Measurements from ENCODE around the gene LRRC3. TPM values are rescaled to one million over a fixed set of nuclear protein-coding genes. Genes with fewer than 3 reads are reported as not detected.

The LRRC3 gene
- total RNA-seq, result 2.2 TPM

GRCh38 chr21:44454747-44455523 is at the start of gene LRRC3:
Gene LRRC3, plus strand, starts transcription at chr21:44455510. Its CDS starts 1,135 bp downstream, at chr21:44456645.
- Histone ChIP-seq H3K36me3 (no peaks in the 10 kb centered on the region), H3K27ac (no peak within 1 kb of the TSS), H3K27me3 (no peaks in the 10 kb centered on the region), H3K4me3 (peak within 1 kb of the TSS; percentile 73 to 85), H3K9me3 (no peaks in the 10 kb centered on the region), H3K4me1 (peaks cover 0 to 2% of the 10 kb centered on the region in 2 donors)
- intact Hi-C loops (cut with DNase I), result loop anchor here (5.0 kb wide), 1 partner anchor 118 kb away; the partner anchor contains the start of gene CFAP410
- DNase-seq (ENCODE audit: low spot score in 2 of 2), result peak; percentile 25 to 86
- no peak for TF ChIP-seq CTCF (IDR thresholded peaks at IDR 0.05)

- Histone ChIP-seq H3K4me3 (no peak overlapping the region), H3K27ac (no peak overlapping the region), H3K4me1 (no peaks in the 10 kb centered on the region), H3K36me3 (no peaks in the 10 kb centered on the region), H3K27me3 (no peaks in the 10 kb centered on the region), H3K9me3 (no peaks in the 10 kb centered on the region)
- intact Hi-C loops (cut with DNase I), result loop anchor here (10.0 kb wide), 1 partner anchor 279 kb away; the partner anchor contains the start of gene KRTAP12-1
- TF ChIP-seq CTCF (IDR thresholded peaks at IDR 0.05), result no peak
- peak in 1 of 2 donors; percentile 51 for DNase-seq (ENCODE audit: low spot score in 2 of 2)
Measured at GRCh38 chr21:44405948-44406872, 49.1 kb upstream of the LRRC3 start.

GRCh38 chr21:44406953-44407352 is 48.4 kb upstream of the LRRC3 start:
- no peaks in the 10 kb centered on the region for H3K4me1 ChIP-seq
- intact Hi-C loops (cut with DNase I), result loop anchor here (10.0 kb wide), 1 partner anchor 278 kb away; the partner anchor contains the start of gene KRTAP12-1
- no peak for TF ChIP-seq CTCF (IDR thresholded peaks at IDR 0.05)
- H3K27ac ChIP-seq, result no peak overlapping the region
- H3K27me3 ChIP-seq, result no peaks in the 10 kb centered on the region
- no peaks in the 10 kb centered on the region for H3K36me3 ChIP-seq
- no peaks in the 10 kb centered on the region for H3K9me3 ChIP-seq
- peak in 1 of 2 donors; percentile 12 for DNase-seq (ENCODE audit: low spot score in 2 of 2)
- H3K4me3 ChIP-seq, result no peak overlapping the region

- H3K4me3 ChIP-seq, result no peak overlapping the region
Measured at GRCh38 chr21:44407493-44407892, 47.8 kb upstream of the LRRC3 start.

More at GRCh38 chr21:44407493-44407892, 47.8 kb upstream of the LRRC3 start:
- intact Hi-C loops (cut with DNase I), result loop anchor here (10.0 kb wide), 1 partner anchor 277 kb away; the partner anchor contains the start of gene KRTAP12-1
- TF ChIP-seq CTCF (IDR thresholded peaks at IDR 0.05), result no peak
- no peaks in the 10 kb centered on the region for H3K36me3 ChIP-seq
- H3K27me3 ChIP-seq, result no peaks in the 10 kb centered on the region
- H3K27ac ChIP-seq, result no peak overlapping the region
- no peak for DNase-seq (ENCODE audit: low spot score in 2 of 2)
- no peaks in the 10 kb centered on the region for H3K4me1 ChIP-seq
- no peaks in the 10 kb centered on the region for H3K9me3 ChIP-seq

All from ascending aorta (tissue), 2 donors.